Lung (tissue), 12 donors: Measurements from ENCODE around the gene MSANTD1. TPM values are rescaled to one million over a fixed set of nuclear protein-coding genes. Genes with fewer than 3 reads are reported as not detected.

ENCODE experiments used
- ATAC-seq: fragments of 200-7000 bp; cut with Tn5 transposase; one replicate; pipeline ENCODE4 v1.9.1; 2020; ENCODE audit warnings: moderate number of reproducible peaks; ENCODE audit not compliant: insufficient read depth, low FRiP score
- DNase-seq, 3 donors: peaks; one replicate each; pipeline ENCODE4 v3.0.0-alpha.2; 2013 to 2017
- H3K27ac ChIP-seq, 2 donors: one replicate each; pipeline ENCODE4 v1.5.1; 2013; ENCODE audit warnings: mild to moderate bottlenecking in 2 of 2, moderate library complexity in 2 of 2, control low read depth in 1 of 2, inconsistent platforms in 1 of 2, low read depth in 1 of 2, low read length in 1 of 2
- H3K27me3 ChIP-seq, 3 donors: one replicate each; pipeline ENCODE4 v1.5.1; 2013; ENCODE audit warnings: low read length in 2 of 3; ENCODE audit not compliant: control insufficient read depth in 3 of 3, insufficient read depth in 3 of 3
- H3K36me3 ChIP-seq, 4 donors: one replicate each; pipeline ENCODE4 v1.5.1; 2013; ENCODE audit warnings: low read length in 4 of 4, mild to moderate bottlenecking in 1 of 4, moderate library complexity in 1 of 4; ENCODE audit not compliant: control insufficient read depth in 4 of 4, insufficient read depth in 4 of 4
- H3K4me1 ChIP-seq, 5 donors: one replicate each; pipeline ENCODE4 v1.5.1; 2013; ENCODE audit warnings: low read length in 5 of 5, mild to moderate bottlenecking in 2 of 5, moderate library complexity in 1 of 5; ENCODE audit not compliant: control insufficient read depth in 5 of 5, insufficient read depth in 5 of 5
- H3K4me3 ChIP-seq: one replicate; pipeline ENCODE4 v1.5.1; 2013; ENCODE audit warnings: mild to moderate bottlenecking, control low read depth, moderate library complexity
- H3K9ac ChIP-seq, 2 donors: one replicate each; pipeline ENCODE4 v1.5.1; 2013; ENCODE audit warnings: low read length in 2 of 2, control low read depth in 1 of 2; ENCODE audit not compliant: insufficient read depth in 1 of 2
- H3K9me3 ChIP-seq, 4 donors: one replicate each; pipeline ENCODE4 v1.5.1; 2013; ENCODE audit warnings: low read length in 3 of 4, mild to moderate bottlenecking in 1 of 4, moderate library complexity in 1 of 4; ENCODE audit not compliant: control insufficient read depth in 4 of 4, insufficient read depth in 3 of 4
- CTCF ChIP-seq: IDR thresholded peaks from 2 replicates; pipeline ENCODE4 v1.5.1; 2012; ENCODE audit warnings: mild to moderate bottlenecking; ENCODE audit errors: control extremely low read depth, extremely low read depth
- WGBS, 2 donors: extraction: QIAGEN DNeasy Blood & Tissue Kit; methylation state at CpG; one replicate each; pipeline ENCODE4 v1.1.7; 2013; 5-methylcytosine and 5-hydroxymethylcytosine counted together
- polyA plus RNA-seq, 2 donors: library from polyadenylated mRNA; stranded (reverse); fragments of 200-250 nt; gene quantifications; one replicate each; pipeline ENCODE4 v1.2.1, GENCODE V29; 2013
- total RNA-seq, 2 donors: library from RNA; depleted of rRNA in 1 of 2; stranded (reverse); fragments of >200 nt in 1 of 2; gene quantifications; one replicate each; pipeline ENCODE4 v1.2.1, GENCODE V29; 2014 to 2021
- donor health status: control.
- donor health status: control.
- donor health status: Bipolar disorder and iron deficiency.
- donor health status: healthy.
- donor health status: DM: yes; HTN: yes; CAD: no.

Gene MSANTD1
- total and polyA plus RNA-seq, 4 donors, result 0.35 to 1.4 (median 0.88) TPM

DNA sequence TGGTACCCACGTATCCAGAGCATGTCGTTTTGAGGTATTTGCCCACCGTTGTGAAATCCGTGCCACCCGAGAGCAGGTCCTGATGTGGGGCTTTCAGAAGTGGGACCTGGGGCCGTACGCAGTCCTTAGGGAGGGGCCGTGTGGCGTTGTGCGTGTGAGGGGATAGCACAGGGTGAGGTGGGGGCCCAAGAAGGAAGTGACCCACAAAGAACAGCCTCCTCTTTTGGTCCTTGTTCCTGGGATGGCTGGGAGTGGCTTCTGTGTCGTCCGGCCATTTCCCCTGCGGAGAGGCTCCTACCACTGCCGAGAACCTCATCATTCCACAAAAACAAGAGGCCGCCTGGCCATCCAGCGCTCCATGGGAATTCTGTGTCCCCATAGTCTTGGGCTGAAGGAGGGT lies 17.0 kb upstream of the MSANTD1 start:
- no peak overlapping the region for H3K9ac ChIP-seq
- 92% methylated on average over 16 of the region's 16 CpGs for WGBS, 2 donors
- peaks cover 14 to 78% (median 51%) of the 10 kb centered on the region in 4 donors for H3K36me3 ChIP-seq
- no peaks in the 10 kb centered on the region for H3K4me1 ChIP-seq
- H3K9me3 ChIP-seq, result peaks cover 0 to 5% (median 0%) of the 10 kb centered on the region in 4 donors
- no peak overlapping the region for H3K4me3 ChIP-seq
- no peak for TF ChIP-seq CTCF
- DNase-seq, result no peak
- no peak overlapping the region for H3K27ac ChIP-seq
- H3K27me3 ChIP-seq, result peaks cover 0 to 5% (median 0%) of the 10 kb centered on the region in 3 donors
- no peak for ATAC-seq

DNA sequence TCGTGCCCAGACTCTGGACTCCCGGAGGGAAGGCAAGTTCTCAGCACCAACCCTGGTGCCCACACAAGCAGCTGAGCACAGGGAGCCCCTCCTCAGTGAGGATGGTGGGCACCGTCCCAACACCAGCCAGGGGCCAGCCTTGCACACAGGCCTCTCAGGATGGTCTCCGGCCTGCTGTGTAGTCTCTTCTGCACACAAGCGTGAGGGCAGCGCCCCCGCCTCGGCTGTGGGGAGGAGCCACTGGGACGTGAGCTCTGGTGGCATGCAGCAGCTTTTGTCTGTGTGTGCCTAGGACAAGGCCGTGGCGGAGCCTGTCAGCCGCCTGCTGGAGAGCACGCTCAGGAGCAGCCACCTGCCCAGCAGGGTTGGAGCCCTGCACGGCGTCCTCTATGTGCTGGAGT lies 16.1 kb upstream of the MSANTD1 start:
- peaks cover 0 to 5% (median 0%) of the 10 kb centered on the region in 3 donors for H3K27me3 ChIP-seq
- no peak for TF ChIP-seq CTCF
- no peak overlapping the region for H3K4me3 ChIP-seq
- ATAC-seq (no peak), DNase-seq (no peak)
- peaks cover 14 to 83% (median 52%) of the 10 kb centered on the region in 4 donors for H3K36me3 ChIP-seq
- 93 to 97% methylated on average over 15 of the region's 15 CpGs for WGBS, 2 donors
- H3K9ac ChIP-seq, result no peak overlapping the region
- H3K9me3 ChIP-seq, result peaks cover 0 to 5% (median 0%) of the 10 kb centered on the region in 4 donors
- H3K4me1 ChIP-seq, result no peaks in the 10 kb centered on the region
- no peak overlapping the region for H3K27ac ChIP-seq

DNA sequence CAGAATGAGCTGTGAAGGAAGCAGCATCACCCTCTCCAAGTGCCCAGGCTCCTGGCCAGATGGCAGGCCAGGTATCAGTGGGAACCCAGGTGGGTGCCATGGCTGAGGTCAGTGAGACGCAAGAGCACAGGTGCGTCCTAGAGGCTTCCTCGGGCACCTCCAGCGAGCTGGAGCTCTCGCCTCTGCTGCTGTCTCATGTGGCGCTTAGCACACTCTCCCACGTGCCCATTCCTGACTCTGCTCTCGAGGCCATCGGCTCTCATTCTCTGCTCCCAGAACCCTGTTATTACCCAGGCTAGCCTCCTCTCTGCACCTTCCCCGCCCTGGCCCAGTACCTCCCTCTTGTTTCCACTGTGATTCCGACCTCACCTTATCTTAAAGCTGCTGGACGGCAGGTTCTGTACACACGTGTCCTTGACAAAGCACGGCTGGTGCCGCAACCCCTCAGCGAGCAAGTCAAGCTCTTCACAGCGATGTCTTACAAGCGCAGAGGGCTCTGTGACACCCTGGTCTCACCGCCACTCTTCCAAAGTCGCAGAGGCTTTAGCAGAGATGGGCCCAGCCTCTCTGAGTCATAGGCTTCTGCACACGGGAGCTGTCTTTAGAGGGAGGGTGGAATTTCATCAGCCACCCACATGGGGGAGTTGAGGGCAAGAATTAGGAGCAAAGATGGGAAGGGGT lies 15.4 kb upstream of the MSANTD1 start:
- Histone ChIP-seq H3K9ac (no peak overlapping the region), H3K36me3 (peaks cover 14 to 81% (median 49%) of the 10 kb centered on the region in 4 donors), H3K27me3 (peaks cover 0 to 5% (median 0%) of the 10 kb centered on the region in 3 donors), H3K27ac (no peak overlapping the region), H3K4me1 (no peaks in the 10 kb centered on the region), H3K4me3 (no peak overlapping the region), H3K9me3 (peaks cover 0 to 5% (median 0%) of the 10 kb centered on the region in 4 donors)
- ATAC-seq (no peak), DNase-seq (no peak)
- WGBS, 2 donors, result 91 to 93% methylated on average over 20 to 21 of the region's 21 CpGs
- no peak for TF ChIP-seq CTCF
